Measurements from ENCODE around the gene HSPA1A. TPM values are rescaled to one million over a fixed set of nuclear protein-coding genes. Genes with fewer than 3 reads are reported as not detected.

The HSPA1A gene
- total and polyA plus RNA-seq, 9 of the 15 experiments (the other 6 are each of a cell fraction or from before 2014, with no cell fraction given): 2.2 to 273 (median 107) TPM

GRCh38 chr6:31831350-31832215, 16.2 kb downstream of the HSPA1A start (continued):
- TF ChIP-seq ILF3 (IDR thresholded peaks at IDR 0.05; ENCODE audit: borderline replicate concordance): no peak
- TF ChIP-seq HNRNPLL (IDR thresholded peaks at IDR 0.05; ENCODE audit: low read depth, low read length, poor library complexity, severe bottlenecking): peak; percentile 17
- no peak for TF ChIP-seq CBX8 (IDR thresholded peaks at IDR 0.05; ENCODE audit: borderline replicate concordance, extremely low read depth, low read depth, low read length, poor library complexity, severe bottlenecking)
- no peak for TF ChIP-seq ASH1L (IDR thresholded peaks at IDR 0.05; ENCODE audit: borderline replicate concordance, low read depth, partially characterized antibody)
- 0 out of 2 replicates have a peak, but pooled peaks have one; percentile 8 for TF ChIP-seq ATF4 (CRISPR knock-in tag; IDR thresholded peaks at IDR 0.05)
- no peak for TF ChIP-seq ZBTB12 (CRISPR knock-in tag; IDR thresholded peaks at IDR 0.05)
- no peak for TF ChIP-seq TRIM28 (IDR thresholded peaks at IDR 0.05)
- no peak for TF ChIP-seq KLF1 (tag; IDR thresholded peaks at IDR 0.05)
- peak; percentile 81; the same call in 1 of the 2 replicates for TF ChIP-seq ZNF76 (CRISPR knock-in tag; IDR thresholded peaks at IDR 0.05; ENCODE audit: borderline replicate concordance)
- TF ChIP-seq ZNF79 (CRISPR knock-in tag; IDR thresholded peaks at IDR 0.05; ENCODE audit: low read depth): no peak
- TF ChIP-seq MAX (CRISPR knock-in tag; IDR thresholded peaks at IDR 0.05): no peak
- no peak for TF ChIP-seq HSF4 (CRISPR knock-in tag; IDR thresholded peaks at IDR 0.05; ENCODE audit: borderline replicate concordance)
- no peak for TF ChIP-seq IRF2 (CRISPR knock-in tag; IDR thresholded peaks at IDR 0.05)
- no peak for TF ChIP-seq NFRKB (IDR thresholded peaks at IDR 0.05; ENCODE audit: low read depth)
- TF ChIP-seq XRCC3 (IDR thresholded peaks at IDR 0.05): no peak
- no peak for TF ChIP-seq TSHZ1 (CRISPR knock-in tag; IDR thresholded peaks at IDR 0.05)
- no peak for TF ChIP-seq ZBTB5 (IDR thresholded peaks at IDR 0.05)
